ENCODE measurements around the gene CHD6.

DNA sequence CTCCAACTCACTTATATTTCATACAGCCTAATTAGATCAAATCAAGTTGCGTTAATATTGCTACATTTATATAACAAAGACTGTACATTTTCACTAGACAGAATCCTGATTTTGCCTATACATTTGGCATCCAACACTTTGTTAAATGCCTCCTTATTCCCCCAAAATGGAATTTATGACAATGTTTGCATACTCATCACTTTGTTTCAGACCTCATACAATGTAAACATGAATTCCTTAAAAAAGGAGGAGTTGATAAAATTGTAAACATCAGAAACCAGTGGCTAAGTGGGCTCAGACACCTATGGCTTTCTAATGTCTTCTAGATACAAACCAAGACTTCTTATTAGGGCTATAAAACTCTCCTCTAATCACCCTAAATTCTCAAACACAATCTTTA is 87.3 kb downstream of the CHD6 start:
- TF ChIP-seq, protein P1, sequence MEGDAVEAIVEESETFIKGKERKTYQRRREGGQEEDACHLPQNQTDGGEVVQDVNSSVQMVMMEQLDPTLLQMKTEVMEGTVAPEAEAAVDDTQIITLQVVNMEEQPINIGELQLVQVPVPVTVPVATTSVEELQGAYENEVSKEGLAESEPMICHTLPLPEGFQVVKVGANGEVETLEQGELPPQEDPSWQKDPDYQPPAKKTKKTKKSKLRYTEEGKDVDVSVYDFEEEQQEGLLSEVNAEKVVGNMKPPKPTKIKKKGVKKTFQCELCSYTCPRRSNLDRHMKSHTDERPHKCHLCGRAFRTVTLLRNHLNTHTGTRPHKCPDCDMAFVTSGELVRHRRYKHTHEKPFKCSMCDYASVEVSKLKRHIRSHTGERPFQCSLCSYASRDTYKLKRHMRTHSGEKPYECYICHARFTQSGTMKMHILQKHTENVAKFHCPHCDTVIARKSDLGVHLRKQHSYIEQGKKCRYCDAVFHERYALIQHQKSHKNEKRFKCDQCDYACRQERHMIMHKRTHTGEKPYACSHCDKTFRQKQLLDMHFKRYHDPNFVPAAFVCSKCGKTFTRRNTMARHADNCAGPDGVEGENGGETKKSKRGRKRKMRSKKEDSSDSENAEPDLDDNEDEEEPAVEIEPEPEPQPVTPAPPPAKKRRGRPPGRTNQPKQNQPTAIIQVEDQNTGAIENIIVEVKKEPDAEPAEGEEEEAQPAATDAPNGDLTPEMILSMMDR (IDR thresholded peaks at IDR 0.05), result no peak
- TF ChIP-seq POLR2A (IDR thresholded peaks at IDR 0.05), result no peak
